ENCODE data around the gene APOA4.

APOA4 gene

GRCh38 chr11:116773203-116774097, 49.7 kb downstream of the APOA4 start:
- H3K4me3 Mint-ChIP-seq = peak overlapping the region; percentile 95
- H3K27me3 Mint-ChIP-seq = no peaks in the 10 kb centered on the region
- peaks cover 39% of the 10 kb centered on the region for H3K36me3 Mint-ChIP-seq (ENCODE audit: low read depth)
- peak; percentile 44 for ATAC-seq
- no peaks in the 10 kb centered on the region for H3K9me3 Mint-ChIP-seq
- DNase-seq = no peak
- H3K4me1 Mint-ChIP-seq = peaks cover 68% of the 10 kb centered on the region
- H3K27ac Mint-ChIP-seq = peak overlapping the region; percentile 94

GRCh38 chr11:116772443-116773202, 50.5 kb downstream of the APOA4 start, which contains the start of gene BUD13:
TSS of gene BUD13 (minus strand) at chr11:116772987. CDS start at chr11:116772964, 23 bp downstream.
- peak; percentile 90 for ATAC-seq
- Mint-ChIP-seq H3K36me3 (ENCODE audit: low read depth) (peaks cover 33% of the 10 kb centered on the region), H3K9me3 (no peaks in the 10 kb centered on the region), H3K27me3 (no peaks in the 10 kb centered on the region), H3K27ac (peak within 1 kb of the TSS; percentile 94), H3K4me3 (peak within 1 kb of the TSS; percentile 95), H3K4me1 (peaks cover 60% of the 10 kb centered on the region)
- peak; percentile 97 for DNase-seq

GRCh38 chr11:116771935-116772334, 51.2 kb downstream of the APOA4 start:
- Mint-ChIP-seq H3K27ac (peak overlapping the region; percentile 94), H3K9me3 (no peaks in the 10 kb centered on the region), H3K27me3 (no peaks in the 10 kb centered on the region), H3K36me3 (ENCODE audit: low read depth) (peaks cover 27% of the 10 kb centered on the region), H3K4me1 (peaks cover 53% of the 10 kb centered on the region), H3K4me3 (peak overlapping the region; percentile 95)
- DNase-seq (no peak), ATAC-seq (no peak)
